B cell (primary cell): ENCODE data around the gene NOTCH1.

ENCODE experiments used
- CTCF ChIP-seq: fragments of 200-600 bp; IDR thresholded peaks from one replicate; pipeline ENCODE4 v1.8.0; 2022; ENCODE audit warnings: antibody characterized with exemption, mild to moderate bottlenecking
- EZH2 ChIP-seq: IDR thresholded peaks from 2 replicates; pipeline ENCODE4 v1.6.1; 2012; ENCODE audit warnings: borderline replicate concordance, low read depth, mild to moderate bottlenecking, moderate library complexity, low read length; ENCODE audit not compliant: insufficient read depth, poor library complexity, severe bottlenecking

GRCh38 chr9:136587944-136588662 is 42.3 kb upstream of the NOTCH1 start:
- TF ChIP-seq CTCF (no peak), EZH2 (no peak)
